DMS53 treated with DMSO at 0.1 percent for 48 hours (cell line): ENCODE measurements around the gene PIK3CD.
"Not testable (repeated sequence)": the region's sequence is repeated elsewhere in the genome, so short reads cannot be mapped to it uniquely, and the experiment has no call there.

Experiments
- DNase-seq: peaks from one replicate; lab custom pipeline; 2025; ENCODE audit not compliant: unreplicated experiment; lab: John Stamatoyannopoulos, UW

The PIK3CD gene

DNA sequence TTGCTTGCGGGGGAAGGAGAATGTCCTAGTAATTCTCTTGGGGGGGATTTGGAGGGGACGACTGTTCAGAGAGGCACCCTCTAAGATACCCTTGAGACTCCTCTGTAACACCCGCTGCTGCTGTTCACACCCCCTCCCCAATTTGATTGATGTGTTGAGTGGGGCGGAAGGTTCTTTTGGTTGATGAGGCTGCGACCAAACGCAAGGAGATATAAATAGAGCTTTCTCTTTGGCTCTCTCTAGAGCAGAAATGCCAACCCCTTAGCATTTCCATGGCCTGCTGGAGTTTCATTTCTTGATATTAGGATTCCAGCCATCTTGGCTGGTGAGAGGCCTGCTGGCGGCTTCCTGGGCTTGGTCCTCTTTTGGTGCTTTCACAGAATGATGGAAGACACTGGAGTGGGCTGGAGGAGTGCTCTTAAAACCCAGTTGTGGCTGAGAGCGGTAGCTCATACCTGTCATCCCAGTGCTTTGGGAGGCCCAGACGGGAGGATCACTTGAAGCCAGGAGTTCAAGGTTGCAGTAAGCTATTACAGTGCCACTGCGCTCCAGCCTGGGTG lies 2.0 kb downstream of the PIK3CD start:
- DNase-seq: no peak

DNA sequence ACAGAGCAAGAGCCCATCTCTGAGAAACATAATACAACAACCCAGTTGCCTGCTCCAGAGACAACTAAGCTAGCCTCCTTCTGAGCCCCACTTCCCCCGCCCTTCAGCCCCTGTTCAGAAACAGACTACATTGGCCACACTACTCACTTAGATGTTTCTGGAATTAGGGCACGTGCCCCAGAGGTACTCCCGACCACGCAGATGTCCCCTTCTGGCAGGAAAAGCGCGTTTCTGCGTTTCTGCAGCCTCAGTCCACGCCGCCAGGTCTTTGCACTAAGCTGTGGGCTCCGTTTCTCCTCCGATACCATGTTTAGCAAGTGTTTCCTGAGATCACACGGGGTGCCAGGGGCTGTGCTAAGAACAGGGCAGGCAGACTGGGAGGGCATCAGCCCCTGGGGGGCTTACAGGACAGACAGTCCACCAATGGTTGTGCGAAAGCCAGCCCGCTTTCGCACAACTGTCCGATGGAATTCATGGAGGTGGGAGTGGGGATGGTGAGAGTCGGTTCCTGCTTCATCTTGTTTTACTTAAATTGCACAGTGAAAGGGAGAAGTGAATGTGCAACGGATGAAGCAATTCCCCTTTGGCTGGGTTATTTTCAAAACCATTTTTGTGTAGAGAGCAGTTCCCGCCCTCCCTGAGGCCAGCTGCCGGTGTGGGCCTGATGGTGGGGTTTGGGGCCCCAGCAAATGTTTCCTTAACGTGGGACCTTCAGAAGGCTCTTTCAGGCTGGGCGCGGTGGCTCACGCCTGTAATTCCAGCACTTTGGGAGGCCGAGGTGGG lies 2.7 kb downstream of the PIK3CD start:
- DNase-seq: no peak

GRCh38 chr1:9654834-9655723 lies 3.5 kb downstream of the PIK3CD start:
- no peak for DNase-seq

DNA sequence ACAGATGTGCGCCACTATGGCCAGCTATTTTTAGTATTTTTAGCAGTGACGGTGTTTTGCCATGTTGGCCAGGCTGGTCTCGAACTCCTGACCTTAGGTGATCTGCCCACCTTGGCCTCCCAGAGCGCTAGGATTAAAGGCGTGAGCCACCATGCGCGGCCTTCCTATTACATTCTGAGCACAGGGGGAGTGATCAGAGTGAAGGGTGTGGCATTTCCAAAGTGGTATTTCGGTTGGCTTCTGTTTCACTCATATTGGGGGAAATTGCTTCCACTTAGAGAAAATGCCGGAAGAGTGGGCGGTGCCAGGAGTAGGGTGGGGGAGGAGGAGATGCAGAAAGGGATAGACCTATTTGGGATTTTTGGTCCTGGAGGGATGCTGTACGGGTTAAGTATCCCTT lies 4.3 kb downstream of the PIK3CD start:
- no peak for DNase-seq

- no peak for DNase-seq
These were observed 6.0 kb downstream of the PIK3CD start for GRCh38 chr1:9657521-9658032.

- DNase-seq: no peak
These were observed 6.7 kb downstream of the PIK3CD start for GRCh38 chr1:9658199-9658598.

GRCh38 chr1:9659328-9659727 lies 7.8 kb downstream of the PIK3CD start:
- DNase-seq: no peak

DNA sequence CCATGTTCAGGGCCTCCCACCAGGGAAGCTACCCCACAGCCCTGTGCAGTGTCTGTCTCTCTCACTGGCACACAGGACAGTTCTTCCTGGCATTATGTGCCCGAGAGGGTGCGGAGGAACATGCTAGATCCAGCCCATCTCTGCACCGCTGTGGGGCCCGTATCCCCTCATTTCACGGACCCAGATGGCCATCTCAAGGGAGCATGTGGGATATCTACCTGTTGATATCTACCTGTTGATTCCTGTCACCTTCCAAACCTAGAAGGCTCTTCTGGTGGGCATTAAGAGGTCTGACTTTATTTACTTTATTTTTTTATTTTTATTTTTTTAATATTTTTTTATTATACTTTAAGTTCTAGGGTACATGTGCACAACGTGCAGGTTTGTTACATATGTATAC lies 11.7 kb downstream of the PIK3CD start:
- no peak for DNase-seq

GRCh38 chr1:9665193-9665592 lies 13.7 kb downstream of the PIK3CD start:
- no peak for DNase-seq

- no peak for DNase-seq
These were observed 16.5 kb downstream of the PIK3CD start for GRCh38 chr1:9668080-9668479.

GRCh38 chr1:9670085-9670484 lies 18.6 kb downstream of the PIK3CD start:
- no peak for DNase-seq

DNA sequence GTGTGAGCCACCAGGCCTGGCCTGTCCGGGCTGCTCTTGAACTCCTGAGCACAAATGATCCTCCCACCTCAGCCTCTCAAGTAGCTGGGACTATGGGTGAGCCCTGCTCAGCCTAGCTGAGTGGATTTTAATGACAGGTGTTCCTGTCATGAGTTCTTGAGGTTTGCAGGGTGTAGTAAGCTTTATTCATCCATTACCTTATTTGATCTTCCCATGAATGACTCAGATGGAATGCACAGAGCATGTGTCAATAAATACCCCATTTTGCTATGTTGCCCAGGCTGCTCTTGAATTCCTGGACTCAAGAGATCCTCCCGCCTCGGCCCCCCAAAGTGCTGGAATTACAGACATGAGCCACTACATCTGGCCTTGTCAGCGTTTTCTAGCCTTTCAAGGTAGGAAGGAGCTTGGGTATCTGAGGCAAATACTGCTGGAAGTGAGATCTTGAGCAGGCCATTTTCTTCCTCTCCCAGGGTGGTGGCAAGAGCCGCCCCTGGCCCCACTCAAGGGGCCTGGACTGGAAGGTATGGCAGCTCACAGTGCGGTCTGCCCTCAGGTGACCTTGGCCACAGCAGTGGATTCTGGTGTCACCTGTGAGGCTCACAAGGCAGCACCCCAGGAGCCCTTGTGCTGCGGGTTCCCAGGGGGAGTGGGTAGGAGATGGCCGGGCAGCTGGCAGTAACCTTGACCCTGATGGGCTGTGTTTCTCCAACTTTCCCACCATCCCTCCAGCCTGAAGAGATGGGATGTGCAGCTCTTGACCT lies 20.0 kb downstream of the PIK3CD start:
- DNase-seq: peak; percentile 86

GRCh38 chr1:9672444-9672843 lies 20.9 kb downstream of the PIK3CD start:
- no peak for DNase-seq

DNA sequence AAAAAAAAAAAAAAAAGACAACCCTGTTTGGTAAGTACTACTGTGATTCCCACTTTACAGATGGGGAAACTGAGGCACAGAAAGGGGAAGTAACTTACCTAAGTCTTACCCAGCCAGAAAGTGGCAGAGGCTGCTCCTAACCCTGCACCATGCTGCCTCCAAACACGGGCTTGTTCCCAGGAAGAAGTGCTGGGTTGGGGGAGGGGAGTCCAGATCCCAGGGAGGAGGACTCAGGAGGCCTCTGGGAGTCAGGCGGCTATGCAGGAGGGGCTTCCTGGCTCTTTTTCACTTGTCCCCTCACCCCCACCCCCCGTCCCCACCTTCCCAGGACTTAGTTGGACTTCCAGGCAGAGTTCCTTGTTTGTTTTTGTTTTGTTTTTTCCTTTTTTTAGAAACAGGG lies 23.9 kb downstream of the PIK3CD start:
- DNase-seq: no peak

- not testable (repeated sequence) for DNase-seq
These were observed 24.6 kb downstream of the PIK3CD start for GRCh38 chr1:9676128-9676527.

DNA sequence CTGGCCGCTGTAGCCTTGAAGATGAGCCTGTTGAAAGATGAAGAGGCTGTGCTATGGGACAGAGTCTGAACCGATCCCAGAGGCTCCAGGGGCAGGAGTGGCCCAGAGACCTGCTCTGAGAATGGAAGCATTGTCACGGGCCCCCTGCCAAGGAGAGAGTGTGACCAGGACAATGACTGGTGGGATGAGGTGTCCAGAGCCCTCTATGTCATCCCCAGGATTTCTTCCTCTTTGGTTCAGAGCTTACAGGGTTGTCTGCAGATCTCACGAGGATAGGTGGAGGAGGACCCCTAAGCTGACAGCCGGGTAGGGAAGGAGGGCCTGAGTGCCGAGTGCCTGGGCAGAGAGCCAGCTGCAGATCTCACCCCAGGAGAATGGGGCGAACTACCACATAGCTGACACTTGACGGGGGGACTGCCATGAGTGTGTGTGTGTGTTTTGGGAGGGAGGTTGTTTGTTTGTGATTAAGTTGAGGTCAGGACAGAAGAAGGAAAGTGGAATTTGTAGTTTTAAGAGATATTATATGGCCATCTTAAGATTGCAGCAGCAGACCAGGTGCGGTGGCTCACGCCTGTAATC lies 25.4 kb downstream of the PIK3CD start:
- no peak for DNase-seq

- DNase-seq: no peak
These were observed 28.6 kb downstream of the PIK3CD start for GRCh38 chr1:9680091-9680490.

GRCh38 chr1:9680828-9681227 lies 29.3 kb downstream of the PIK3CD start:
- DNase-seq: no peak

DNA sequence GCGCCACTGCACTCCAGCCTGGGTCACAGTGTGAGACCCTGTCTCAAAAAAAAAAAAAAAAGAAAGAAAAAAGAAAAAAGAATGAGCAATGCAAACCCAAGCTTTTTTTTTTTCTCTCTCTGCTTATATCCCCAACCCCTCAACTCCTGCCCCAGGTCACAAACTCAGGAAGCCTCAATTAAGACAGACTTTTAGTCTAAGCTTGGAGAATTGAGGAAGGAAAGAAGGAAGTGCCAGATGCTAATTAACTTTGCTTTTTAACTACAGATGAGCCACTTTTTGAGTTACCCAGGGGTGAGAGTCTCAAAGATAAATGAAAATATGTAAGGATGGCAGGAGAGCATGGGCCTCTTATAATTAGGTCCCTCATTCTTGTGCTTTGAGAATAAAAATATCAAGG lies 33.3 kb downstream of the PIK3CD start:
- DNase-seq: no peak

GRCh38 chr1:9687120-9687873 lies 35.8 kb downstream of the PIK3CD start:
- DNase-seq: peak; percentile 47
